GM18507 (cell line): ENCODE data around the gene ZIC5.

Experiments used
- DNase-seq: peaks from one replicate; pipeline ENCODE4 v3.0.0; 2011; ENCODE audit warnings: low read depth; ENCODE audit not compliant: insufficient read length; ENCODE audit errors: extremely low spot score
- FAIRE-seq: peaks from 2 replicates; lab custom pipeline; 2011; peaks lifted over from hg19 to GRCh38; lab: Jason Lieb, UNC

Gene ZIC5

DNA sequence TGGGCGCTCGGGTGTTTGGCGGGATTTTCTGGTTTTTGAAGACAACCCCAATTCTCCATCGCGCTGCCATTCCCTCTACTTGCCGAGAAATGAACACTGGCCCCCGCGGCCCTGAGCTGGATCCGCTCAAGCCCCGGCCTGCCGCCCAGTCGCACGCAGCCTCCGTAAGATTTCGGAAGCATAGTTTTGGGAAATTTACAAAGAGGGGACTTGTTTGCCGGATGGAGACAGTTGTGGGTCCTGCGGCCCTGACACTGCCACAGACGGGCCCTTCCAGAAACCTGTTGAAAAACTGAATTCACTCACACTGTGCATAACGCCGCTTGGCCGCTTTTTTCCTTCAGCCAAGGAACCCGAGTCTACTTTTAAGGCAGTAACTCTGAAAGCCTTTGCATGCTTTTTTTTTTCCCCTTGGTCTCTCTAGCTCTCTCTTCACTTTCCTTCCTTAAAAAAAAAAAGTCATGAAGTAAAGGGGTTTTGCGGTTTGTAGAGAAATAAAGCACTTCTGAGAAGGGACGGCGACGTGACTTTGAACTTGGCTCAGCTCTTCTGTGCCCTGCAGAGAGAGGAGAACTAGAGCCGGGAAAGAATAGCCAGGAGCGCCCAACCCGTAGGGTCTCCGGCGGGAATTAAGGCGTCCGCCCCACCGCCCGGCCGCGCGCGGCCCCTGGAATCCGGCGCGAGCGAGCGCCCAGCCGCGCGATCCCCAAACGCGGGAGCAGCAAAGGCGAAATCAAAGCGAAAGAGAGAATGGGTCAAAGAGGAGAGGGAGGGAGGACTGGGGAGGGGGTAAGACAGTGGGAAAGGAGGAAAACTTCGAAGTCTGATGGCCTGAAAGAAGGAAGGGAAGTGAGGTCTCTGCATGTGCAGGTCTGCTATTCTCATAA lies 6.6 kb upstream of the ZIC5 start:
- DNase-seq (no peak), FAIRE-seq (no peak)

DNA sequence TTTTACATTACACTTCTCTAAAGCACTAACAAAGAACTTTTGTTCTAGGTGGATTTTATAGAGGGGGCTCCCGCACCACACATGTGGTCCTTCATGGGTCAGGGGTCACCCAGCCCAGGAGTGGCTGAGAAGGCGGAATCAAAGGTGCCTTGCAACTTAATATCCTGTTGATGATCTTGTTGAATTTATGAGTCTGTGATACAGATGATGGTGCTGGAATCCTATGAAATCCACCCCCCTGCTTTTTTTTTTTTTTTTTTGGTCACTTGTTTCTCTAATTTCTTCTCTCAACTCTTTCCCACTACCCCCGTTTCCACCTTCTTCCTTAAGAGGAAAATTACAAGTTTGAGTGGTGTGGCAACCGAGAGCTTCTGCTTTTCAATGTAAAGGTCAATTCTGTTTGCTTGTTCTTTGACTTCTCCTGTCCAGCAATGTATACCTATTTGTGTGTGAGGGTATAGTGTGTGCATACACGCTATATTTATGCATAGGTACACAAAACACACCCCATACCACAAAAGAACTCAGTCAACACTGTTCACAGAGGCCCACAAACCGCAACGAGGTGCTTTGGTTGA lies 5.9 kb upstream of the ZIC5 start:
- DNase-seq = no peak
- no peak for FAIRE-seq

DNA sequence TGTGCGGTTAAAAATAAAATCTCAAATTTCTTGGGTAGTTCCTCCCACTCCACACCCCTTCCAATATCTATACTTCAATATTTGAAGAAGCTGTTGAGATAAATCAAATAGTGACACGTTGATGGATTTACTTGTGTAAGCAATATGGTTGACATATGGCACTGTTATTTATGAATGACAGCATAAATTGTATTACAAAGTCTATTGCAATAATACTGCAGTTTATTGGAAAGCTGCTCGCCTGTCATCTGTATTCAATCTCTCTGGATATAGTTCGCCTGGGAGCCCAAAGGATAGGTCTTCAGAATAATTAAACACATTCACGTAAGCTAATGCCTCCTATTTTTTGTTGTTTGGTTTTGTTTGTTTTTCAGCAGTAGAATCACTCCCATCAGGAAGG lies 5.0 kb upstream of the ZIC5 start:
- FAIRE-seq (no peak), DNase-seq (no peak)

DNA sequence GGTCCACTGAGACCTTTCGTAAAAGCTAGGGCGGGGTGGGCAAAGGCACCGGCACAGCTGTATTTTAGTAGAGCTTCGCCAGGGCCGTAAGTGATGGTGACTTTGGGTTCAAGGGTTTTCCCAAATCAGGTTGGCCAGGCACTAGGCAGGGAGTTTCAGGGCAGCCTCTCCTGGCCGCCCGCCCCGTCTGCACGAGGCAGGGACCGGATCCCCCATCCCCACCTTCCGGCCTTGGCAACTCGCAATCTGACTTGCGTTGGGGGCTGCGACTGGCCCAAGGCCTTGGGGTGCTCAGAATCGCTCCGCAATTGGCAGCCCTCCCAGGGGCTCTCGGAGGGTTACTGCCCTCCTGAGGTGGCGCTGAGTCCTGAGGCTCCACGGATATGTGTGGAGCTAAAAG lies 4.1 kb upstream of the ZIC5 start:
- no peak for DNase-seq
- no peak for FAIRE-seq

DNA sequence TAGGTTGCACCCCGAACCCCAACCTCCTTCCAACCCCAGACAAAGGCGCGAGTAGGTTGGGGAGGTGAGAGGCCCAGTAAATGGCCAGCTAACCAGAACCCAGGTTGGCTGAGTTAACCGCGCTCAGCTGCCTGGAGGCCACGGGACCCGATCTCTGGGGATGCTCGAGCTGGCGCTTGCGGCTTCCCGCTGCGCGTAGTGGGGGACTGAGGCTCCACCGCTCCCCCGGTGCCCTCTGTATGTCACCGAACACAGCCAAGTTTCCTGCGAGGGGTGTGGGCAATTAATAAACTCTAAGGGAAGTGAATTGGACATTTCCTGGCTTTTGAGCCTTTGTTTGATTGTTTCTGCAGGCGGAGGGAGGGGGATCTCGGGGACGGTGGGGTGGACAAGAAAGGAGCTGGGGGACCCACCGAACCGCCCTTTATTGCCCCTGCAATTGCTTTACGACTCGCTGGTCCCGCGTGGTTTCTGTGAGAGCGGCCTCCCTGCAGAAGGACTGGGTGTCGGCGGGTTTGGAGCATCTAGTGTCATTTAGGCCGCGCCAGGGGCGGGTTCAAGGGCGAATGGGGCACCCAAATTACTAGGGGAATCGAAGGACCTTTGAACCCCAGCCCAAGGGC lies 3.5 kb upstream of the ZIC5 start:
- no peak for FAIRE-seq
- no peak for DNase-seq

DNA sequence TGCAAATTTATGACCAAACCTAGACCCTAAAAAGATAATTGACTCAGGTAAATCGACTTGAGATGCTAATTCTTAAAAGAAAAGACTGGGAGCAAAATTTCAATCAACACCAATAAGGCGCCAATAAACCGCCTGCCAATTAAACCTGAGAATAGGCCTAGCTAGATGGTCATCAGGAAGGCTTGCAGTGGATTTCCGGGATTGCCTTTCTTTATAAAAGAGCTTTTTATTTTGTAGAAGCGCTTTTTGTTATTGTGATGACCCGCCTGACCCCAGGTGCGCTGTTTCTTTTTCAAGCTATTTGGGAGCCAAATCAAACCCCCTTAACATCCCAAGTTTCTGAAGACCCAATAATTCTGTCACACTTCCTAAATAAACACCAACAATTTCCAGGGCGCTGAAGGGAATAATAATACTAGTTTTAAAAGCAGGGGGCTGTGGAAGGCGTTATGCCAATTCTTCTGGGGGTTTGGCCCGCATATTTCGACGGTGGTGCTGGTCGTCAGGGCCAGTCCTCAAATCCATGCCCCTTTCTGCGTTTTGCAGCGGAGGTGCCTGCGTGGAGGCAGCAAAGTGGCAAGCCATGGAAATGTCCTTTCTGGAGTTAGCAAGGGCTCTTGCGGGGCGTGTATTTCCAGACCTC lies 2.9 kb upstream of the ZIC5 start:
- no peak for FAIRE-seq
- DNase-seq = no peak

DNA sequence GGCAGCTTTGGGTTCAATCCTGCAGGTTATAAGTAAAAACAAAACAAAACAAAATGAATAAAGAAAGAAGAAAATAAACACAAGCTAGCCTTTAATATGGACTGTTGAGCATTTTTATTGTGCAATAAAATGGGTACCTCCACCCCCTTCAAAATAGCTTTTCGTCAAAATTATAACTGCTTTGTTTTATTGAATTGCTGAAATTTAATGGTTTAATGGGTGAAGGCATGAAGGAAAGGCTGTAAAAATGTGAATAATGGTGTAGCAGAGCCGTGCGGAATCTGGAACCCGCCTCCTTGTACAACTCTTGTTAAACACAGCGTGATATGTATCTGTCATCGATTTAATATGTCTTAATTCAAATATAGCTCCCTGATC lies 2.2 kb upstream of the ZIC5 start:
- DNase-seq = no peak
- no peak for FAIRE-seq

DNA sequence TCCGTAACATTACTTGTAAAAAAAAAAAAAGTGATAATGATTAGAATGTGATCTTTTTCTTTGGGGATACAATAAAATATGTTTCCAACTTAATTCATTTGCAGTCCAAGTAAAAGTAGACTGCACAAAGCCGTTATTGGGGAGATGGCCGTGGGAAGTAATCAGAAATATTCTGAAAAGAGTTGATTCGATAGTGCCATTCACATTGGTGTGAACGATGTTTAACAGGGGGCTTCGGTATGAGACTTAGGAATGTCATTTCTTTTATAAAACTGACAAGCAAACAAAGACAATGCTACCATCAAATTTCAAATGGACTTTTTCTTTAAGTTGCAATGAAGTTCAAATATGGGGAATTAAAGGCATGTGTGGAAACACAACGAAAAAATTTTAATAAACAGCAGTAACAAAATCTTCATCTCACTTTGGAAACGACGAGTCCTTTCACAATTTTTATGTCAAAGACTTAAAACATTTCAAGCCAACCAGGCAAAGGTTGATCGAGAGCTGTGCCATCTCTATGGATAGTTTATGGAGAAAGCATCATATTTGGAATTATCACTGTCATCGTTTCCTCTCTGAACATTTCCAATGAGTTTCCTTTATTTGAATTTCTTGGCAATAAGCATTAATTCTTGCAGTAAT lies 1.7 kb upstream of the ZIC5 start:
- no peak for FAIRE-seq
- no peak for DNase-seq

DNA sequence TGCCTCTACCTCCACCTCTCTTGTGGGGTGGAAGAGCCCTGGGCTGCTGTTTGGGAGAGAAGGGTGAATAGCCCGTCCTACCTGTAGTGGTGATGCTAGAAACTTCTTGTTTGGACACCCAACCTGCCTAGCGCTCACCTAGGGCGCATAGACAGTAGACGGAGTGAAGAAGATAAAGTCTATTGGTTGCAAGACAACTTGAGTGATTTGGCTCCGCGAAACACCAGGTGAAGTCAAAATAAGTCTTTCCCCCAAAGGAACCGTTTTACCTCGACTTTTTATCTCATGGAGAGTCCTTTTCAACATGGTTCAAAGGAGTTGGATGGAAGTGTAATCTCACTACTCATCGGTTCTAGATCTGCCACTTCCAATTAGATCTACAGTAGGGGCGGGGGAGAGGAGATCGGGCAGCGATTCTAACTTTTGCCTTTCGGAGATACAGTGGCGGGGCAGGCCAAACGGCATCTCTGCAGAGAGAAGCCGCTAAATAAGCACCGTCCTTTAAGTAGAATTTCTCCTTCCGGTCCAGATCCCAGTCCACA lies 694 bp upstream of the ZIC5 start:
- no peak for DNase-seq
- no peak for FAIRE-seq

DNA sequence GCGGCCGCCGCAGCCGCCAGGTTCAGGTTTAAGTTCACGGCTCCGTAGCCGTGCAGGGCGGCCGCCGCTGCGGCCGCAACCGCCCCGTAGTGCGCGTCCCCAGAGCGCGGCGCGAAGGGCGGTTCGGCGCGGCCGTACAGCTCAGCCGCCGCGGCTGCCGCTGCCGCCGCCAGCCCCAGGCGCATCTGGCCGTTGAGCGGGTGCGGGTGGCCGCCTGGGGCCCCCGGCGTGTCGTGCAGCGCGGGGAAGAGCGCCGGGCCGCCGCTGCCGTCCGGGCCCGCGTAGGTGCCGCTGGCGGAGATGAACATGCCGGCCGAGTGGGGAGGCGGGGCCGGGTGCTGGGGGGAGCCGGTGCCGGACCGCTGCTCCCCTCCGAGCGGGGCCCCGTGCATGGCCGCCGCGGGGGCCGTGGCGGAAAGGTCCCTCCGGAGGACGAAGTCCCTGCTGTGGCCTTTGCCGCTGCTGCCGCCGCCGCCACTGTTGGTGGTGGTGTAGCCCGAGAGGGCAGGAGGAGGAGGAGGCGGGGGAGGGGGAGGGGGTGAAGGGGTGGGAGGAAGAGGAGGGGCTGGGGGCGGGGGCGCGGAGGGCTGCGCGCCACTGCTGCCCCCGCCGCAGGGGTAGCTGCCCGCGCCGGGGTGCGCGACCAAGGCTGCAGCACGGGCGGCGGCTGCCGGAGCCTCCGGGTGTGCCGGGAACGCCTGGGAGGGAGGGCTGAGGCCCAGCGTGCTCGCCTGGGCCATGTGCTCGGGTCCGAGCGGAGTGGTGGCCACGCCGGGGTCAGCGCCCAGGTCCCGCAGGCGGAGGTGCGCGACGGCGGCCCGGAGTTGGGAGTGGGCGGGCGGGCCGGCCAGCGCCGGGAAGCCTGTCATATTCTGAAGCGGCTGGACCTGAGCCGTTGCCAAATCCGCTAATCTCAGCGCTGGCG lies 654 bp downstream of the ZIC5 start:
- no peak for DNase-seq
- no peak for FAIRE-seq

DNA sequence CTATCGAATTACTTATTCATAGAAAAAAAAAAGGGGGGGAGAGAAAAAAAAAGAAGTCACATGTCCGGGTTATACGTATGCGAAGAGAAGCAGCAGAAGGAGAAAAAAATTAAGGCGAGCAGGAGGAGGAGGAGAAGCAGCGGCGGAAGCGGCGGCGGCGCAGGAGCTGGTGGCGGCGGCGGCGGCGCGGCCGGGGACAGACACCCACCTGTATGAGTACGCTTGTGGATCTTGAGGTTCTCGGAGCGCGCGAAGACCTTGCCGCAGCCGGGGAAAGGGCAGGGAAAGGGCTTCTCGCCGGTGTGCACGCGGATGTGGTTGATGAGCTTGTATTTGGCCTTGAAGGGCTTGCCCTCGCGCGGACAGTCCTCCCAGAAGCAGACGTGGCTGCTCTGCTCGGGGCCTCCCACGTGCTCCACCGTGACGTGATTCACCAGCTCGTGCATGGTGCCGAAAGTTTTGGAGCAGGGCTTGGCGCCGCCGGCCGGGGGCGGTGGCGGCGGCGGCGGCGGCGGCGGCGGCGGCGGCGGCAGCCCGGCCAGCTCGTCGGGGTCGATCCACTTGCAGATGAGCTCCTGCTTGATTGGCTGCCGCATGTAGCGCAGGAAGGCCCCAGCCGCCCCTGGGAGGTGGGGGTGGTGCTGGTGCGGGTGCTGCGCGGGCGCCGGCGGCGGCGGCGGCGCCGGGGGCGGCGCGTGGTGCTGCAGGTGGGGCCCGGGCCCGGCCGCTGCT lies 1.5 kb downstream of the ZIC5 start:
- FAIRE-seq (no peak), DNase-seq (no peak)

DNA sequence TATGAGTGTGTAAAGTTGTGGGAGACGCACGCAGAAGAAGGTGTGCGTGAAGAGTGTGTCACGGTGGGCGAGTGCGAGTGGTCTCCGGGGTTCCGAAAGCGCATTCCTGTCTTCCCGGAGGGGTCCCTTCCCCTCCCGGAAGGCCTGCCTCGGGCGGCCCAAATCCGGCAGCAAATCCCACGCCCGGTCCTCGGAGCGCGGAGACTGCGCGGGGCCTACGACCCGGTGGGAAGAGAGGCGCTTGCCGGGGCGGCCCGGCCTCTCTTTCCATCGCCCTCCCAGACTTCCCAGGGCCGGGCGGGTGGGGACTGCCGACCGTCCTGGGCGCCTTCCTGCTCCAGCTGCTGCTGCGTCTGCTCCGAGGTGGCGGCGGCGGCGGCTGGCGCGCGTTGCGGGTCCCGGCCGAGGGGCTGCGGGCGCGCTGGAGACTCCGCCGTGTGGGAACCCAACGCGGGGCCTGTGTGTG lies 2.1 kb downstream of the ZIC5 start:
- FAIRE-seq (no peak), DNase-seq (no peak)

DNA sequence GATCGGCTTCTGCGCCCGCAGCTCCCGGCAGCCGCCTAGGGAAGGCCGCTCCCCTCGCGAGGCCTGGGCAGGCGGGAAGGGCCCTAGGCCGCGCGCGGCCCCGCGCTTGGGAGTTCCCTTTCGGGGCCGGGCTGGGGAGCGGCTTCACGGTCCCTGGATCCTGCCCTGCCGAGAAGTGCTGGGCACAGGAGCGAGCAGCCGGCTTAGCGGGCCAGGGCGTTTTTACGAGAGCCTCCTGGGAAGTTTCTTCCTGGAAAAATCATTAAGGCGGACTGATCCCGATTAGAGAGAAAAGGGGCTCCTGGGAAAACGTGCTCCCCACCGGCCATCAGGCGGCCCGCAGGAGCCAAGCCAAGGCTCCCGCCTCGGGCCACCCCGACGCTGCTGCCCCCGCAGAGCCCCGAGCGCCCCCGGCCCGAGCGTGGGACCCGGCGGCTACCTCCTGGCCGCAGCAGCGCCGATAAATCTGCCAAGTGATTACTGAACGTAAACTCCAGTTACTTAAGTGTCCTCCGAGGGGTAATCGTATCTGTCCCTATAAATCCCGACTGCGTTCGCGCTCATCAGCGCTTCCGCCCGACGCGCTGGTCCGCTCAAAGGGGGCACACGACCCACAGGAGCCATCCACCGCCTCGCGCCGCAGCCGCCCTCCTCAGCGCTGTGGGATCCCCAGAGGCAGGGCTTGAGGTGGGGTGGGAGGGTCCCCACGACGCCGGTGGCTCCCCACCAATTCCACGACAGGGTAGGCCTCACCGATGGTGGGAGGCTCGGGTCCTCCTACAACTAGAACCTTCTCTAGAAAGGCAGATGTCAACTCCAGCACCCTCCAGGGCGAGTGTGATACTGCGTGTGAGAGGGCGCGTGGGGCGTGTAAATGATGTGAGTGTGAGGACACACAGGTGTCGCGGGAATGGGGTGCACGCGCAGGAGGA lies 2.8 kb downstream of the ZIC5 start:
- no peak for FAIRE-seq

DNA sequence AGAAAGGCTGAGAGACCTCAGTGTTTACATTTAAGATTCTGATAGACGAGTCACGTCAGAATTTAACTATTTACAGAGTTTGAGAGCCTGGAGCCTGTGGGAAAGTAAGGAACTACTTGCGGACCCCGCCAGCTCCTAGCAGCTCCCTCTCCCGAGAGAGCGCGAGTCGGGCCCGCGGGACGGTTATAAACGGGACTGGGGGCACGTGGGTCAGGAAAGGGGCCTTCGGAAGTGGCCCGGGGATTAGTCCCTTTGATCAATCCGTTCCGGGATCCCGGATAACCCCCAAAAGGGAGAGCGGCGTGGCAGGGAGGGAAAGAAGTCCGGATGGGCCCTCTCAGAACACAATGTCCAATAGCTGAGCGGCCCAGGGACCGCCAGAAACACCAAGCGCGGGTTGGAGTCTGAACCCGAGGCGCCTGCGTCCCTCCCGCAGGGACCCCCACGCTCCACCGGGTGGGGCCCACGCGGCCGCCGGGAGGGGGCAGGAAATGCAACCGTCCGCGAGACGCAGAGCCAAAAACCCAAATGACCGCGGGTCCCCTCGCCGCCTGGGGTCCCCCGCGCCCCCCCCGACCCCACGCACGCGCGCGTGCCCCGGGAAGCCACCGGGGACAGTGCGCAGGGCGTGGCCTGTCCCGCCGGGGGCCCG lies 3.6 kb downstream of the ZIC5 start:
- DNase-seq (no peak), FAIRE-seq (no peak)

More for the DNA sequence above, 2.8 kb downstream of the ZIC5 start:
- DNase-seq = no peak

DNA sequence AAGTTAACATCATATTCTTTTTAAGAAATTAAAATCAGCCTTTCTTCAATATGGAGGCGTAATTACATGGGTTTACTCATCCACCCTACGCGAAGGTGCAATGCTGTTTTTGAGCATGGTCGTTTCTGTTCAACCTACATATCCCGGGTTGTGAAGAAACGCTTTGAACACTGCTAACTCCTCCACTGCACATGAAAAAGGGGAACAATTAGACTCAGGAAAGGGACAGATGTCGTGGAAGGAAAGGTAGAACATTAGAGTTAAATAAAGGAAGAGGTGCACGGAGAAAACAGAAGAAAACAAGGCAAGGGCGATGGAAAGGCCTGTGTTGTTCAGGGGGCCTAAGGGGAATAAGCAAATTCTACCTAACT lies 4.1 kb downstream of the ZIC5 start:
- FAIRE-seq = no peak
- DNase-seq = no peak

DNA sequence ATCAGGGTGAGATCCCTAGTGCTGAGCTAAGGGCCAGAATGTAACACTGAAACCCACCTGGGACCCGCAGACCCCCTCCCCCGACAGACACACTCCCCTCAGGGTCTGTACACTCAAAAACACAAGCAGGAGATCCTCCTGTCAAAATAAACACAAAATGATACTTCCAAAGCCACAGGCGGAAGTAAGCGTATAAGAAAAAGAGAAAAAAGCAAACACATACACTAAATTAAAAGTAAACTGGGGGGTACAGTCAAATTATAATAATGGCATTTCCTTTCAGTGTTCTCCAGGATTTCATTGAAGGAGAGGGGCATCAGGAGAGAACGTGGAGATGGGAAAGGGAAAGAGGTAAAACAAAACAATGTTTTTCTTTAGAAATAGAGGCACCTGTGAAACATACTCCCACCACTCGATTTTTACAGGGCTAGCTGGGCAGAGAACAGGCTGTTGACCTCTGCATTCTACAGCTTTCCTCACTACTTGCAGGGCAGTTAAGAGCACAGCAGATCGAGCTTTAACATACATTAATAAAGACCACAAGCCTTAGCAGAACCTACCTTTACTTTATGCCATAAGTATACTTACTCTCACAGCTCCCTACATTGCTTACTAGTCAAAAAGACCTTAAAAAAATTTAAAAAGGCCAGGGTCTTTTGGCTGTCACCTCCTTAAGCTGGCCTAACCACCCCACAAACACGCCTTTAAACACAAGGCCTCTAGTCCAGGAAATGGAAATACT lies 5.3 kb downstream of the ZIC5 start:
- FAIRE-seq (no peak), DNase-seq (no peak)
